IMR-90 (cell line): ENCODE measurements around the gene ARRB1. TPM values are rescaled to one million over a fixed set of nuclear protein-coding genes. Genes with fewer than 3 reads are reported as not detected.
"Not testable (repeated sequence)": the region's sequence is repeated elsewhere in the genome, so short reads cannot be mapped to it uniquely, and the experiment has no call there.

ENCODE experiments used
- ATAC-seq: fragments of 200-7000 bp; cut with Tn5 transposase; 2 replicates; pipeline ENCODE4 v1.9.1; 2020; ENCODE audit warnings: low read depth, mild to moderate bottlenecking, moderate library complexity
- BruUV-seq: library from RNA; stranded (reverse); fragments of 400-500 nt; replicated peaks from 2 replicates; lab custom pipeline; 2021; lab: Mats Ljungman, UMichigan
- CTCF ChIA-PET: fragments of 300-600 bp; formaldehyde crosslinking; extraction: SDS; loops from one replicate; lab custom pipeline; 2021; ENCODE audit warnings: antibody characterized with exemption; lab: Yijun Ruan, JAX
- POLR2A ChIA-PET: fragments of 300-600 bp; sonication (Branson Sonifier 250); formaldehyde crosslinking; loops from one replicate; lab custom pipeline; 2022; ENCODE audit warnings: antibody characterized with exemption; ENCODE audit not compliant: unreplicated experiment; lab: Charles Lee
- DNase-seq: peaks from one replicate; pipeline ENCODE4 v3.0.0; 2013
- H2AFZ ChIP-seq: replicated peaks from 2 replicates; pipeline ENCODE3; 2013; ENCODE audit warnings: low read length, mild to moderate bottlenecking; ENCODE audit not compliant: poor library complexity
- H2AK5ac ChIP-seq: 2 replicates; pipeline ENCODE4 v1.6.1; 2013; ENCODE audit warnings: low read depth, low read length, inconsistent platforms
- H2AK9ac ChIP-seq: replicated peaks from 2 replicates; pipeline ENCODE3; 2013; ENCODE audit warnings: mild to moderate bottlenecking, low read depth, low read length, moderate library complexity; ENCODE audit not compliant: poor library complexity
- H2BK120ac ChIP-seq: 2 replicates; pipeline ENCODE4 v1.6.1; 2013; ENCODE audit warnings: low read depth, low read length, inconsistent platforms
- H2BK15ac ChIP-seq: 3 replicates; pipeline ENCODE4 v1.6.1; 2013; ENCODE audit warnings: low read depth, low read length, inconsistent platforms
- H2BK20ac ChIP-seq: 2 replicates; pipeline ENCODE4 v1.6.1; 2013; ENCODE audit warnings: low read depth, mild to moderate bottlenecking, inconsistent platforms, low read length, moderate library complexity
- H2BK5ac ChIP-seq: 2 replicates; pipeline ENCODE4 v1.6.1; 2013; ENCODE audit warnings: mild to moderate bottlenecking, low read depth, low read length, inconsistent platforms; ENCODE audit not compliant: poor library complexity, severe bottlenecking
- H3K14ac ChIP-seq: replicated peaks from 2 replicates; pipeline ENCODE4 v1.6.1; 2013; ENCODE audit warnings: low read depth, low read length, inconsistent platforms
- H3K18ac ChIP-seq: 2 replicates; pipeline ENCODE4 v1.6.1; 2013; ENCODE audit warnings: low read depth, low read length, control low read depth
- H3K23ac ChIP-seq: 2 replicates; pipeline ENCODE4 v1.6.1; 2013; ENCODE audit warnings: low read depth, low read length, inconsistent platforms
- H3K27ac ChIP-seq: 2 replicates; pipeline ENCODE4 v1.5.1; 2013; ENCODE audit warnings: mild to moderate bottlenecking, control low read depth, low read length; ENCODE audit not compliant: insufficient read depth
- H3K27me3 ChIP-seq: 2 replicates; pipeline ENCODE4 v1.6.1; 2013; ENCODE audit warnings: low read length; ENCODE audit not compliant: control insufficient read depth, insufficient read depth
- H3K36me3 ChIP-seq: 2 replicates; pipeline ENCODE4 v1.6.1; 2013; ENCODE audit warnings: low read length, mixed read lengths; ENCODE audit not compliant: control insufficient read depth, insufficient read depth
- H3K4ac ChIP-seq: 2 replicates; pipeline ENCODE4 v1.6.1; 2013; ENCODE audit warnings: low read depth, low read length, inconsistent platforms
- H3K4me1 ChIP-seq: 2 replicates; pipeline ENCODE4 v1.6.1; 2013; ENCODE audit warnings: low read length, mixed read lengths; ENCODE audit not compliant: control insufficient read depth, insufficient read depth
- H3K4me2 ChIP-seq: 2 replicates; pipeline ENCODE4 v1.6.1; 2013; ENCODE audit warnings: low read depth, mild to moderate bottlenecking, control low read depth, low read length, moderate library complexity
- H3K4me3 ChIP-seq: 2 replicates; pipeline ENCODE4 v1.5.1; 2013; ENCODE audit warnings: low read depth, mild to moderate bottlenecking, control low read depth, low read length, moderate library complexity; ENCODE audit not compliant: insufficient read depth
- H3K56ac ChIP-seq: 2 replicates; pipeline ENCODE4 v1.6.1; 2013; ENCODE audit warnings: low read length, inconsistent platforms; ENCODE audit not compliant: insufficient read depth; ENCODE audit errors: extremely low read depth
- H3K79me1 ChIP-seq, 2 experiments: 2 replicates each; pipeline ENCODE4 v1.6.1; 2013; ENCODE audit warnings: low read length in 2 of 2, inconsistent platforms in 1 of 2, low read depth in 1 of 2
- H3K9ac ChIP-seq: 2 replicates; pipeline ENCODE4 v1.6.1; 2013; ENCODE audit warnings: low read depth, low read length, control low read depth
- H3K9me1 ChIP-seq: 2 replicates; pipeline ENCODE4 v1.6.1; 2013; ENCODE audit warnings: low read length, inconsistent platforms; ENCODE audit not compliant: insufficient read depth
- H3K9me3 ChIP-seq: 2 replicates; pipeline ENCODE4 v1.6.1; 2013; ENCODE audit warnings: low read length; ENCODE audit not compliant: control insufficient read depth, insufficient read depth
- H4K20me1 ChIP-seq: 2 replicates; pipeline ENCODE4 v1.6.1; 2013; ENCODE audit warnings: low read length, inconsistent platforms; ENCODE audit not compliant: insufficient read depth
- H4K5ac ChIP-seq: 2 replicates; pipeline ENCODE4 v1.6.1; 2013; ENCODE audit warnings: mild to moderate bottlenecking, low read depth, low read length, control low read depth
- H4K8ac ChIP-seq, 2 experiments: 2 replicates each; pipeline ENCODE4 v1.6.1; 2013; ENCODE audit warnings: low read depth in 2 of 2, low read length in 2 of 2, control low read depth in 1 of 2, inconsistent platforms in 1 of 2
- H4K91ac ChIP-seq: 2 replicates; pipeline ENCODE4 v1.6.1; 2013; ENCODE audit warnings: low read depth, low read length, inconsistent platforms; ENCODE audit not compliant: insufficient read depth
- NFE2L2 ChIP-seq: fragments of 150-350 bp; IDR thresholded peaks from 2 replicates; pipeline ENCODE4 v1.6.1; 2016; ENCODE audit warnings: low read depth, mild to moderate bottlenecking, low read length
- WGBS, 2 experiments: methylation state at CpG; one replicate each; pipeline versions ENCODE4 v1.1.5 to v1.1.7; 2013; ENCODE audit warnings: missing lambda C conversion rate in 2 of 2; ENCODE audit not compliant: insufficient read length in 1 of 2; ENCODE audit errors: extremely low coverage in 2 of 2; 5-methylcytosine and 5-hydroxymethylcytosine counted together
- dilution Hi-C: fragments of 300-500 bp; cut with HindIII; formaldehyde crosslinking; loops from one replicate; pipeline ENCODE4 v1.14.3; 2018; ENCODE audit warnings: low sequenced_read_pairs; ENCODE audit not compliant: unreplicated experiment
- in situ Hi-C: fragments of 300-500 bp; cut with MboI; formaldehyde crosslinking; loops from 3 replicates; pipeline ENCODE4 v1.14.3; 2019; ENCODE audit warnings: low sequenced_read_pairs, inconsistent platforms, mixed read lengths
- intact Hi-C: fragments of 100-400 bp; cut with micrococcal nuclease; formaldehyde crosslinking; loops from 2 replicates; pipeline ENCODE4 v1.10.0; 2022
- polyA plus RNA-seq, 3 experiments: library from polyadenylated mRNA; depleted of rRNA; stranded (reverse); fragments of >200 nt; gene quantifications; 2 replicates each; pipeline ENCODE4 v1.2.3, GENCODE V29; 2012; ENCODE audit warnings: low replicate concordance in 1 of 3
- total RNA-seq: library from RNA; depleted of rRNA; stranded (reverse); fragments of >200 nt; gene quantifications from 2 replicates; pipeline ENCODE4 v1.2.3, GENCODE V29; 2012

The ARRB1 gene
- total and polyA plus RNA-seq, 2 of the 4 experiments (the other 2 are of a cell fraction) = 11.0 to 17.4 TPM

DNA sequence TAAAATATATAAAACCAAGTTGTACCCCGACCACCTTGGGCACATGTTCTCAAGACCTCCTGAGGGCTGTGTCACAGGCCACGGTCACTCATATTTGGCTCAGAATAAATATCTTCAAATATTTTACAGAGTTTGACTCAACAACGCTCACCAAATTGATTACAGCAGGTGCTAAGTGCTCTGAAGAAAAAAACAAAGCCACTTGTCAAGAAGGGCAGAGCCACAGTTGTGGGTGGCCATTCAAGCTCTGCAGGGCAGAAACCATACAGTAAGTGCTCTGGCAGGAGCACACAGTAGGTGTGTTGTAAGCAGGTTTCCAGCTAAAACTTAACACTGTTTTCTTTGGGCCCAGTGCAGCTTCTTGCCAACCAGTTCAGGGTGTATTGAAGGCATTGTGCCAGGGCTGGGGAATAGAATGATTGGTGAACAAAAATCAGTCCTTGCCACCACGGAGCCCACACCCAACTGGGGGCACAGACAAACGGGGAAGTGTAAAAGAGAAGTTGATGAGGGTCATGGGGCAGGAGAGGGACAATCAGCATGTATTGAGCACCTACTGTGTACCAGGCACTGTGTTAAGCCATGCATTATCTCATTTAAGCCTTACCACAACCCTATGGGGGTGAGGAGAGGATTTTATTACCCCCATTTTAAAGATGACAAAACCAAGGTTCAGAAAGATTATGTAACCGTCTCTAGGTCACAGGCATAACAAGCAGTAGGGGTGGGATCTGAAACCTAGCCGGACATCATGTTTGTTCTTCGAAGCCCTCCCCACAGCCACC is 18.2 kb downstream of the ARRB1 start (continued):
- TF ChIP-seq NFE2L2 = no peak

DNA sequence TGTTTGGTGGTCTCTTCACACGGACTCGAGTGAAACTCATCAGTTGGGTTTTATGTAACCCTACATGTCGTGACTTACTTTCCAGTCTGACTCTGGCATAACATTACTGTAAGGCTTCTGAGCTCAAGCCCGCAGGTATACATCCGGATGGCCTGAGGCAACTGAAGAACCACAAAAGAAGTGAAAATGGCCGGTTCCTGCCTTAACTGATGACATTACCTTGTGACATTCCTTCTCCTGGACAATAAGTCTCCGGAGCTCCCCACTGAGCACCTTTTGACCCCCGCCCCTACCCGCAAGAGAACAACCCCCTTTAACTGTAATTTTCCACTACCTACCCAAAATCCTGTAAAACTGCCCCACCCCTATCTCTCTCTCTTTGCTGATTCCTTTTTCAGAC is 19.7 kb downstream of the ARRB1 start:
- H3K18ac ChIP-seq, dilution Hi-C loops, H2BK120ac ChIP-seq, H3K14ac ChIP-seq, H3K4ac ChIP-seq, in situ Hi-C loops, H3K27me3 ChIP-seq, H3K56ac ChIP-seq, H2AK5ac ChIP-seq, H4K91ac ChIP-seq, H4K20me1 ChIP-seq, H3K9ac ChIP-seq, BruUV-seq, H3K23ac ChIP-seq, H3K4me3 ChIP-seq, H4K5ac ChIP-seq, H2BK5ac ChIP-seq, H2AFZ ChIP-seq, H3K4me2 ChIP-seq, H3K36me3 ChIP-seq, H3K27ac ChIP-seq, ATAC-seq, intact Hi-C loops, H2BK15ac ChIP-seq, H4K8ac ChIP-seq, H2AK9ac ChIP-seq, H3K9me3 ChIP-seq, H3K79me1 ChIP-seq, POLR2A ChIA-PET, DNase-seq: not testable (repeated sequence)
- CTCF ChIA-PET = interaction anchor here (2.9 kb wide), 1 partner anchor 52 kb away, joined by 11 read pairs; no protein-coding TSS in a partner anchor
- peak overlapping the region; percentile 8; the same call in 1 of the 2 replicates for H2BK20ac ChIP-seq
- H3K4me1 ChIP-seq = peaks cover 20% of the 10 kb centered on the region
- H3K9me1 ChIP-seq = peaks cover 16% of the 10 kb centered on the region; the same call in 1 of the 2 replicates
- 100% methylated on average over 3 of the region's 9 CpGs; no CpG with 5 or more reads in 1 of the 2 experiments for WGBS, 2 experiments

DNA sequence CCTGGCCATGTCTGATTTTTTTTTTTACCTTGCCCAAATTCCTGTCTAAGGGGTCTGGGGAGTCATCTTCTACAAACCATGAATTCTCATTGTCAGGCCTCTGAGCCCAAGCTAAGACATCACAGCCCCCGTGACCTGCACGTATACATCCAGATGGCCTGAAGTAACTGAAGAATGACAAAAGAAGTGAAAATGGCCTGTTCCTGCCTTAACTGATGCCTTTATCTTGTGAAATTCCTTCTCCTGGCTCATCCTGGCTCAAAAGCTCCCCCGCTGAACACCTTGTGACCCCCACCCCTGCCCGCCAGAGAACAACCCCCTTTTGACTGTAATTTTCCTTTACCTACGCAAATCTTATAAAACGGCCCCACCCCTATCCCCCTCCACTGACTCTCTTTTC is 20.2 kb downstream of the ARRB1 start:
- H2BK15ac ChIP-seq, in situ Hi-C loops, H3K9ac ChIP-seq, H2AFZ ChIP-seq, H2BK120ac ChIP-seq, H3K79me1 ChIP-seq, H3K27me3 ChIP-seq, H3K27ac ChIP-seq, H3K9me3 ChIP-seq, H4K8ac ChIP-seq, H4K5ac ChIP-seq, H3K14ac ChIP-seq, H3K56ac ChIP-seq, intact Hi-C loops, H2BK5ac ChIP-seq, H2AK9ac ChIP-seq, POLR2A ChIA-PET, H3K23ac ChIP-seq, H3K4me2 ChIP-seq, ATAC-seq, H4K20me1 ChIP-seq, H3K18ac ChIP-seq, dilution Hi-C loops, H2BK20ac ChIP-seq, H3K4me3 ChIP-seq, H3K36me3 ChIP-seq, BruUV-seq, H2AK5ac ChIP-seq, DNase-seq, H4K91ac ChIP-seq: not testable (repeated sequence)
- Histone ChIP-seq H3K4me1 (peaks cover 24% of the 10 kb centered on the region), H3K4ac (peak overlapping the region; percentile 10; the same call in 1 of the 2 replicates), H3K9me1 (peaks cover 18% of the 10 kb centered on the region; the same call in 1 of the 2 replicates)
- CTCF ChIA-PET = interaction anchor here (1.4 to 2.9 kb wide), 3 partner anchors 11 to 53 kb away, joined by 3 to 13 read pairs (median 11); no protein-coding TSS in a partner anchor
- 95% methylated on average over 2 of the region's 6 CpGs; no CpG with 5 or more reads in 1 of the 2 experiments for WGBS, 2 experiments
